ENCODE measurements around the gene ZEB2. TPM values are rescaled to one million over a fixed set of nuclear protein-coding genes. Genes with fewer than 3 reads are reported as not detected.

Gene ZEB2
- total and polyA plus RNA-seq, 2 of the 8 experiments (the other 6 are each of a cell fraction or from before 2014, with no cell fraction given) = 0.38 TPM; not detected in 1

DNA sequence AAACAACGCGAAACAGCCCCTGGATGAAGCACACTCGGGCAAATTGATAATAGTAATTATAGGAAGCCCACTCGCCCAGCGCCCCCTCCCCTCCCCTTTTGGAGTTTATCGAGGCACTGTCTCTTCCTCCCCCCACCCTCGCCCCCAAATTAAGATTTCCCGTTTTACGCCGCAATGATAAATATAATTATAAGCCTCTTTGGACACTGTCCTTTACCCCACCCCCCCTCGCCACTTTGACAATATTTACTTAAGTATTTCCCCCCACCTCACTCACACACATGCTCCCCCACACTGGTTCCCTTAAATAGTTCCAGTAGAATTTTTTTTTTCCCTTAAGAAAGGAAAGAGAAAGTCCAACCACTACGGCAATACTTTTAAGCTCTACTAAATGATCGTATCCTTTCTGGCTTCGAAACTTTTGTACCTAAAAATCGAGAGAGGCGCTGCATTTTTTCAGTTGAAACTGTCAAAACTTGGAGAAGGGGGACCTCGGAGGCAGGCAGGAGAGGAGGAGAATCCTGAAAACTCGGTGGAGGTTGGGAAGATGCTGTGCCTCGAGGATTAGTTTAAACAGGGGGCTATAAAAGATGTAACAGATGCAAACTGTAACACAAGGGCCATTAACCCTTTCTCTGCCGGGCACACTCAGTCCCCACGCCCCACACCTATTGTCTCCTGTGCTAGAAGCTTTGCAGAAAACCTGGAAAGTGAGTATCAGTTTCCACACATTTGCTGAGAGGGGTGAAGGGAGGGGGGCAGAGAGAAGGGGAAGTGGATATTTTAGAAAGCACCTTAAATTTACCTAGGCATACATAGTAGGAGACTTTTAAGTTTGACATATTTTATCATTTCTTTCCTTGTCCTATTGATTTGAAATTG is 1.8 kb downstream of the ZEB2 start:
- no peak overlapping the region for H2AFZ ChIP-seq (ENCODE audit: low read length)
- CTCF ChIA-PET (ENCODE audit: partially characterized antibody) = interaction anchor here (0.7 kb wide), 1 partner anchor 66 kb away, joined by 3 read pairs; no protein-coding TSS in a partner anchor
- H4K20me1 ChIP-seq (replicated peaks in 1 of 2; ENCODE audit: control insufficient read depth in 1 of 2, insufficient read depth in 2 of 2, low read length in 2 of 2) = peaks cover 0 to 2% of the 10 kb centered on the region in 2 experiments

More for the DNA sequence above, 1.8 kb downstream of the ZEB2 start:
- WGBS, 2 experiments (ENCODE audit: extremely low coverage in 1 of 2, insufficient coverage in 1 of 2, insufficient read length in 1 of 2, insufficient replicate concordance in 2 of 2, low coverage in 1 of 2, low lambda C conversion rate in 2 of 2, missing lambda C conversion rate in 1 of 2) = 4% methylated on average over 16 of the region's 21 CpGs; no CpG with 5 or more reads in 1 of the 2 experiments
- H3K79me2 ChIP-seq (ENCODE audit: control insufficient read depth in 1 of 2, insufficient read depth in 2 of 2, low read length in 2 of 2) = no peaks in the 10 kb centered on the region
- H3K14ac ChIP-seq (ENCODE audit: insufficient read length) = no peak overlapping the region
- no peak overlapping the region for H2AK5ac ChIP-seq (ENCODE audit: low read depth, low read length)
- peak; percentile 45 for TF ChIP-seq EZH2 (IDR thresholded peaks at IDR 0.05; ENCODE audit: low read depth, low read length, severe bottlenecking)
- TF ChIP-seq TCF12 (IDR thresholded peaks at IDR 0.05; ENCODE audit: low read depth, low read length) = 0 out of 2 replicates have a peak, but pooled peaks have one; percentile 23
- no peak for TF ChIP-seq SP1 (IDR thresholded peaks at IDR 0.05; ENCODE audit: low read depth, low read length)
- peak; percentile 75 for TF ChIP-seq RNF2 (IDR thresholded peaks at IDR 0.05; ENCODE audit: borderline replicate concordance, low read depth, low read length, missing control alignments, poor library complexity, severe bottlenecking)
- no peak for TF ChIP-seq SAP30 (IDR thresholded peaks at IDR 0.05; ENCODE audit: insufficient read depth, insufficient replicate concordance, low read length)
- POLR2A ChIA-PET (ENCODE audit: partially characterized antibody) = interaction anchor here (0.6 to 0.7 kb wide), 3 partner anchors 43 to 781 kb away, joined by 3 to 4 read pairs (median 4); no protein-coding TSS in a partner anchor
- no peak for FAIRE-seq
- H4K91ac ChIP-seq (replicated peaks; ENCODE audit: insufficient read length, low read length) = no peak overlapping the region
- no peak overlapping the region for H2BK5ac ChIP-seq (ENCODE audit: low read depth, low read length)
- no peak overlapping the region for H4K8ac ChIP-seq (ENCODE audit: extremely low read depth, insufficient read depth, low read length)
- H3K9ac ChIP-seq (replicated peaks in 1 of 4; ENCODE audit: extremely low read depth in 1 of 4, low read depth in 3 of 4, low read length in 3 of 4) = no peak overlapping the region
- no peak overlapping the region for H4K5ac ChIP-seq (ENCODE audit: insufficient read length, low read depth, low read length)
- H3K56ac ChIP-seq (replicated peaks; ENCODE audit: insufficient read length, low read depth, low read length) = no peak overlapping the region
- peaks cover 6 to 23% (median 10%) of the 10 kb centered on the region in 4 experiments; a peak in 5 of 7 replicates for H3K4me1 ChIP-seq (replicated peaks in 1 of 4; ENCODE audit: control insufficient read depth in 3 of 4, insufficient read depth in 4 of 4, low read length in 3 of 4)
- H3K27ac ChIP-seq (ENCODE audit: low read depth, low read length) = no peak overlapping the region
- H3K4me3 ChIP-seq (ENCODE audit: extremely low read depth in 1 of 4, insufficient read depth in 2 of 4, low read depth in 3 of 4, low read length in 4 of 4) = peak overlapping the region; percentile 35 to 77 (median 64); a peak in 5 of 8 replicates
- no peak overlapping the region for H3K18ac ChIP-seq (ENCODE audit: extremely low read depth, low read length)
- H3K79me1 ChIP-seq (ENCODE audit: low read depth, low read length) = no peaks in the 10 kb centered on the region
- no peaks in the 10 kb centered on the region for H3K36me3 ChIP-seq (ENCODE audit: control insufficient read depth in 2 of 4, insufficient read depth in 4 of 4, low read length in 3 of 4)
- no peak overlapping the region for H2BK120ac ChIP-seq (replicated peaks; ENCODE audit: low read depth, low read length)
- H3K27me3 ChIP-seq (replicated peaks in 1 of 4; ENCODE audit: control insufficient read depth in 3 of 4, extremely low read depth in 1 of 4, insufficient read depth in 3 of 4, low read length in 3 of 4) = peaks cover 52 to 85% (median 82%) of the 10 kb centered on the region in 4 experiments
- no peak for DNase-seq (ENCODE audit: low read depth in 1 of 2, low spot score in 2 of 2)
- H3K4ac ChIP-seq (replicated peaks; ENCODE audit: insufficient read length, low read depth, low read length) = no peak overlapping the region
- H3K23ac ChIP-seq (ENCODE audit: insufficient read length) = no peak overlapping the region
- H2BK12ac ChIP-seq (ENCODE audit: low read depth, low read length) = no peak overlapping the region
- no peak overlapping the region for H2BK15ac ChIP-seq (ENCODE audit: low read length)
- peak overlapping the region; percentile 75 to 90 for H3K4me2 ChIP-seq (ENCODE audit: insufficient read depth in 1 of 2, low read depth in 2 of 2, low read length in 2 of 2)
- H2BK20ac ChIP-seq (ENCODE audit: low read length) = no peak overlapping the region
- no peaks in the 10 kb centered on the region for H3K9me3 ChIP-seq (ENCODE audit: insufficient read depth in 2 of 2, low read depth in 1 of 2, low read length in 1 of 2)
- peaks cover 19% of the 10 kb centered on the region for H3K23me2 ChIP-seq (ENCODE audit: low read depth, low read length)
